Adrenal gland (tissue), 5 donors: ENCODE data around the gene AXIN1.

Experiments used
- POLR2A ChIP-seq, 2 donors: fragments of 450-650 bp; IDR thresholded peaks; one replicate each; pipeline ENCODE4 v1.6.1; 2017; ENCODE audit warnings: antibody characterized with exemption in 2 of 2, mild to moderate bottlenecking in 2 of 2, moderate library complexity in 1 of 2
- TF ChIP-seq, protein P1 (sequence below), 6 experiments: fragments of 450-650 bp in 4 of 6; fragments of 200-600 bp in 2 of 6; sonication (generic) in 1 of 6; IDR thresholded peaks; 1 replicate in 5 of 6; 2 replicates in 1 of 6; pipeline versions ENCODE4 v1.5.1 to v1.8.0; 2016 to 2021; ENCODE audit warnings: antibody characterized with exemption in 6 of 6, mild to moderate bottlenecking in 2 of 6, moderate library complexity in 1 of 6
- donor health status: DM: no; HTN: no; CAD: no.

DNA sequence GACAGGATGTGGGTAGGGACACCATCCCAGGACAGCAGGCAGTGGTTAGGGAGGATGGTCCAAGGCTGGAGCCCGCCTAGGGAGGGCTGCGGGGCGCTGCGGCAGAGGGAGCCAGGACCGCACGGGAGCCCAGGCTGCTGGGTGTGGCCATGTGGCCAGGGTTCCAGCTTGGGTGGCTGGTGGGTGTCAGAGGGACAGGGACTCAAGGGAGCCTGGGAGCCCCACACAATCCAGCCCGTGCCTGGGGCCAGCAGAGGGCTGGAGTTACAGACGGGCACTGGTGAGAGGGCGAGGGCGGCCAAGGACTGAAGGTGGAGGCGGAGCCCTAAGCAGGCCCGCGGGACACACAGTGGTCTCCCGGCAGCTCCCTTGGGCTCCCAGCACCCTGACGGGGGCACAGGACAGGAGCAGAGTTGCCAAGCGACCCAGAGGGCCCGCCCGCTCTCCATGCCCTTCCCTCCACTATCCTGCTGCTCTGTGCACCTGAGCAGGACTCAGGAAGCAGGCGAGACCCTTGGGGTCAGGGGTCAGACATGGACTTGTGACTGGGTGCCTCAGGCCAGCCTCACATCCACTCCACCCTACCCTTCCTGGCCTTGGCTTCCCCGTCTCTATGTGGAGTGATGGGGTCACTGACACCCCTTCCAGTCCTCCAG is 10.7 kb upstream of the AXIN1 start:
- TF ChIP-seq, protein P1, sequence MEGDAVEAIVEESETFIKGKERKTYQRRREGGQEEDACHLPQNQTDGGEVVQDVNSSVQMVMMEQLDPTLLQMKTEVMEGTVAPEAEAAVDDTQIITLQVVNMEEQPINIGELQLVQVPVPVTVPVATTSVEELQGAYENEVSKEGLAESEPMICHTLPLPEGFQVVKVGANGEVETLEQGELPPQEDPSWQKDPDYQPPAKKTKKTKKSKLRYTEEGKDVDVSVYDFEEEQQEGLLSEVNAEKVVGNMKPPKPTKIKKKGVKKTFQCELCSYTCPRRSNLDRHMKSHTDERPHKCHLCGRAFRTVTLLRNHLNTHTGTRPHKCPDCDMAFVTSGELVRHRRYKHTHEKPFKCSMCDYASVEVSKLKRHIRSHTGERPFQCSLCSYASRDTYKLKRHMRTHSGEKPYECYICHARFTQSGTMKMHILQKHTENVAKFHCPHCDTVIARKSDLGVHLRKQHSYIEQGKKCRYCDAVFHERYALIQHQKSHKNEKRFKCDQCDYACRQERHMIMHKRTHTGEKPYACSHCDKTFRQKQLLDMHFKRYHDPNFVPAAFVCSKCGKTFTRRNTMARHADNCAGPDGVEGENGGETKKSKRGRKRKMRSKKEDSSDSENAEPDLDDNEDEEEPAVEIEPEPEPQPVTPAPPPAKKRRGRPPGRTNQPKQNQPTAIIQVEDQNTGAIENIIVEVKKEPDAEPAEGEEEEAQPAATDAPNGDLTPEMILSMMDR (IDR thresholded peaks at IDR 0.05) = no peak
- no peak for TF ChIP-seq POLR2A (IDR thresholded peaks at IDR 0.05)
